RWPE1 (cell line): ENCODE data around the gene GSC.
"Not testable (repeated sequence)": the region's sequence is repeated elsewhere in the genome, so short reads cannot be mapped to it uniquely, and the experiment has no call there.

Experiments used
- CTCF ChIA-PET: fragments of 350-600 bp; sonication (Branson Sonifier 250); formaldehyde crosslinking; extraction: SDS; loops from one replicate; lab custom pipeline; 2021; lab: Yijun Ruan, JAX
- POLR2A ChIA-PET: fragments of 400-600 bp; formaldehyde crosslinking; extraction: SDS; loops from one replicate; lab custom pipeline; 2020; ENCODE audit warnings: antibody characterized with exemption; ENCODE audit not compliant: low non-redundant PET; lab: Yijun Ruan, JAX
- DNase-seq: peaks from one replicate; pipeline ENCODE4 v3.0.0; 2012; ENCODE audit warnings: low spot score
- H3K27ac ChIP-seq: fragments of 450-650 bp; 2 replicates; pipeline ENCODE4 v1.5.1; 2017
- CTCF ChIP-seq: fragments of 450-650 bp; conservative IDR thresholded peaks from 2 replicates; pipeline ENCODE4 v1.5.1; 2017; ENCODE audit warnings: low read depth, mild to moderate bottlenecking

The GSC gene

GRCh38 chr14:94748667-94749347, 21.1 kb downstream of the GSC start:
- CTCF ChIA-PET = interaction anchor here (0.6 to 1.5 kb wide), 8 partner anchors 12 to 317 kb away, joined by 3 to 9 read pairs (median 4); no protein-coding TSS in a partner anchor
- DNase-seq = peak; percentile 50
- TF ChIP-seq CTCF = peak; percentile 57
- POLR2A ChIA-PET = no interaction called here
- no peak overlapping the region for H3K27ac ChIP-seq

- DNase-seq = no peak
- ChIA-PET POLR2A (no interaction called here), CTCF (interaction anchor here (0.7 to 1.5 kb wide), 4 partner anchors 10 to 314 kb away, joined by 3 to 4 read pairs (median 3); no protein-coding TSS in a partner anchor)
- no peak overlapping the region for H3K27ac ChIP-seq
- TF ChIP-seq CTCF = no peak
Measured at GRCh38 chr14:94747739-94748138, 22.2 kb downstream of the GSC start.

- POLR2A ChIA-PET, H3K27ac ChIP-seq, DNase-seq: not testable (repeated sequence)
- CTCF ChIA-PET = interaction anchor here (0.7 kb wide), 1 partner anchor 313 kb away, joined by 3 read pairs; no protein-coding TSS in a partner anchor
Measured at GRCh38 chr14:94747153-94747552, 22.8 kb downstream of the GSC start.

GRCh38 chr14:94746131-94746530, 23.8 kb downstream of the GSC start:
- CTCF ChIA-PET = no interaction called here
- POLR2A ChIA-PET = no interaction called here
- no peak for TF ChIP-seq CTCF
- DNase-seq = no peak
- H3K27ac ChIP-seq = no peak overlapping the region

GRCh38 chr14:94738751-94739150, 31.2 kb downstream of the GSC start:
- H3K27ac ChIP-seq = no peak overlapping the region
- ChIA-PET CTCF (no interaction called here), POLR2A (no interaction called here)
- no peak for TF ChIP-seq CTCF
- no peak for DNase-seq

- no peak for DNase-seq
- CTCF ChIA-PET = interaction anchor here (1.6 kb wide), 1 partner anchor 10 kb away, joined by 3 read pairs; no protein-coding TSS in a partner anchor
- H3K27ac ChIP-seq = no peak overlapping the region
- POLR2A ChIA-PET = no interaction called here
- TF ChIP-seq CTCF = no peak
Measured at GRCh38 chr14:94738097-94738496, 31.8 kb downstream of the GSC start.

- TF ChIP-seq CTCF = no peak
- ChIA-PET CTCF (no interaction called here), POLR2A (no interaction called here)
- no peak overlapping the region for H3K27ac ChIP-seq
- no peak for DNase-seq
Measured at GRCh38 chr14:94728950-94729349, 41.0 kb downstream of the GSC start.

GRCh38 chr14:94728440-94728839, 41.5 kb downstream of the GSC start:
- CTCF ChIA-PET, H3K27ac ChIP-seq, POLR2A ChIA-PET, DNase-seq: not testable (repeated sequence)

GRCh38 chr14:94726649-94727048, 43.3 kb downstream of the GSC start:
- H3K27ac ChIP-seq, DNase-seq, CTCF ChIA-PET, POLR2A ChIA-PET: not testable (repeated sequence)
